Measurements from ENCODE around the gene EDDM13.
A peak's percentile ranks its signal among the peaks of the same experiment; 100 is the strongest.

Gene EDDM13

DNA sequence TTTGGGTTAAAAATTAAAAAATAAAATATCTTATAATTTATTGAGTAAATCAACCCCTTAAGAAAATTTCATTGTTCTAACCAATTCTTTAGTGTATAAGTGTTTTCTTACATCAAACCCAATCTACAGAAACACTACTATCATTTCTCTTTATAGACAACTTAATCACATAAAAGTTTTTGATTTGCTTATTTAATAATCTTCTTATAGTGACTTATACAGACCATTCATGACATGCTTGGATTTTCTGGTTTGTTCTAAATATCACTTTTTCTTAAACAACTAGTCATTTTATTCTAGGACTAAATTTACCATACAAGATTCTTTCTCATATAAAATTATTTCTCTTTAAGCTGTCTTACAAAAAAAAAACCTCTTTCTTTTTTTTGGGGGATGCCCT, 69.4 kb downstream of the EDDM13 start:
- H3K4me3 ChIP-seq (ENCODE audit: low read depth, low read length): no peak overlapping the region
- DNase-seq (ENCODE audit: low read depth, low spot score): peak; percentile 4
- in situ Hi-C loops (cut with HindIII; ENCODE audit: low sequenced_read_pairs): no loop called here
- TF ChIP-seq, protein P1, sequence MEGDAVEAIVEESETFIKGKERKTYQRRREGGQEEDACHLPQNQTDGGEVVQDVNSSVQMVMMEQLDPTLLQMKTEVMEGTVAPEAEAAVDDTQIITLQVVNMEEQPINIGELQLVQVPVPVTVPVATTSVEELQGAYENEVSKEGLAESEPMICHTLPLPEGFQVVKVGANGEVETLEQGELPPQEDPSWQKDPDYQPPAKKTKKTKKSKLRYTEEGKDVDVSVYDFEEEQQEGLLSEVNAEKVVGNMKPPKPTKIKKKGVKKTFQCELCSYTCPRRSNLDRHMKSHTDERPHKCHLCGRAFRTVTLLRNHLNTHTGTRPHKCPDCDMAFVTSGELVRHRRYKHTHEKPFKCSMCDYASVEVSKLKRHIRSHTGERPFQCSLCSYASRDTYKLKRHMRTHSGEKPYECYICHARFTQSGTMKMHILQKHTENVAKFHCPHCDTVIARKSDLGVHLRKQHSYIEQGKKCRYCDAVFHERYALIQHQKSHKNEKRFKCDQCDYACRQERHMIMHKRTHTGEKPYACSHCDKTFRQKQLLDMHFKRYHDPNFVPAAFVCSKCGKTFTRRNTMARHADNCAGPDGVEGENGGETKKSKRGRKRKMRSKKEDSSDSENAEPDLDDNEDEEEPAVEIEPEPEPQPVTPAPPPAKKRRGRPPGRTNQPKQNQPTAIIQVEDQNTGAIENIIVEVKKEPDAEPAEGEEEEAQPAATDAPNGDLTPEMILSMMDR (IDR thresholded peaks at IDR 0.05; ENCODE audit: low read depth, low read length): no peak

DNA sequence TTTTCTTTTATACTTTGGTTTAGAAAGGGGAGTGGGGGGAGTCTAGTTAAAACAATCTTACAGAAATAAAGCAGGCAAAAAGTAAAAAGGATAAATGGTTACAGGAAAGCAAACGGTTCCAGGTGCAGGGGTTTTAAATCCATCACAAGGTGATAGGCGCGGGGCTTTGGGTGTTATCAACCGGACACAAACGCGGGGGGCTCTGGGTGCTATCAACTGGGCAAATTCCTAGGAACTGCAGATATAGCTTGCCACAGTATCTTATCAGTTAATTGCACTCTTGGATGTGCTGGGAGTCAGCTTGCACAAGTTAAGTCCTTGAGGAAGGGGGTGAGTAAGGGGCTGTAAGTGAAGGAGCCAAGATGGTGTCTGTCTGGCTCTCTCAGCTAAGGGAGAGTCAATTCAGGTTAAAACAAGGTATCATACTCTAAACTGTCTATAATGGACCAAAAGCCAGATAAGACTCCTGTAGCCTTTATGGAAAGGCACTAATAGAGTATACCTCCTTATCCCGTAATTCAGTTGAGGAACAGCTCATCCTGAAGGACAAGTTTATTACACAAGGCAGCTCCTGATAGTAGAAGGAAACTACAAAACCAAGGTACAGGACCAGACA, 74.7 kb downstream of the EDDM13 start:
- TF ChIP-seq, protein P1 (IDR thresholded peaks at IDR 0.05; ENCODE audit: low read depth, low read length): no peak
- in situ Hi-C loops (cut with HindIII; ENCODE audit: low sequenced_read_pairs): no loop called here
- no peak for DNase-seq (ENCODE audit: low read depth, low spot score)
- no peak overlapping the region for H3K4me3 ChIP-seq (ENCODE audit: low read depth, low read length)

DNA sequence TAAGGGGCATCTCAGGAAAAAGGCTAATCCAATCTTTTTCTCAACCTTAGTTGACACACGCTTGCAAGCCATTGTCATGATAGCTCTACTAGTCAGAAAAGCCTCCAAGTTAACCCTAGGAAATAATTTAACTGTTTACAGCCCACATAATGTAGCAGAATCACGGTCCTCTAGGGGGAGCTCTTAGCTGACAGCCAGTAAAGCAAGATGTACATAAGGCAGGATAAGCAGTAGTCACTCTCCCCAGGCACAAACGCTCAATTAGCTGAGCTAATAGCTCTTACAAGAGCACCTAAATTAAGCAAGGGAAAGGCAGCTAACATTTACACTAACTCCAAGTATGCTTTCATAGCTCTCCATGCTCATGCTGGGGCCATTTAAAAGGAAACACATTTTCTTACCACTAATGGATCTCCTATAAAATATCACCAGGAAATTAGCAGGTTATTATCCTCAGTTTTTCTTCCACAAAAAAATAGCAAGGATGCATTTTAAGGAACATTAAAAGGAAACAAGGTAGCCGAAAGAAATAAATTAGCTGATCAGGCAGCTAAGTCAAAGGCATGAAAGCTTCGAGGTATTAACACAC, 75.8 kb downstream of the EDDM13 start:
- no peak for DNase-seq (ENCODE audit: low read depth, low spot score)
- H3K4me3 ChIP-seq (ENCODE audit: low read depth, low read length): no peak overlapping the region
- in situ Hi-C loops (cut with HindIII; ENCODE audit: low sequenced_read_pairs): no loop called here
- TF ChIP-seq, protein P1 (IDR thresholded peaks at IDR 0.05; ENCODE audit: low read depth, low read length): peak; percentile 9

DNA sequence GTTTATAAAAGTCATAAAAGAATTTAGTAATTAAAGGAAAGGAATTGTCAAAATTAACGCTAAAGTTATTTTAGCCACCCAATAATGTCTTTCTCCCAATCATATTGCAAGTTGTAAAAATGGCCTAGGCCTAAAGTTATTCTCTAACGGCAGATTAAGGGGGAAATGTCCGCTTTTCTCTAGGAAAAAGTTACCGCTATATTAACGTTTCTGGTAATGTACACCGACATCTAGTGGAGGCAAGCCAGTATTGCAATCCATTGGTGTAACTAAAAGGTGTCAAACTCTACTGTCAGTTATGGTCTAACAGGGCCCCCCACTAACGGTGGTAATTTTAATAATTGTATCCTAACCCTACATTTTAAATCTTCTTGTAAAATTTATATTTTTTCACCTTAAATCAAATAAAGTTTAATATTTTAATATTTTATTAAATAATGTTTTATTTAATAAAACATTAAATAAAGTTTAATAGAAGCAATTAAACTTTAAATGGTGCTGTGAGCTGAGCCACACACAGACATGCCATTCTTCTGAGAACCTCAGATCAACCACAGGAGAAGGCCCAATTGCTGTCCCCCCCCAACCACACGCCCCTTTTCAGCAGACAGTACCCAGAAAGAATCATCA, 78.0 kb downstream of the EDDM13 start:
- DNase-seq (ENCODE audit: low read depth, low spot score): peak; percentile 46
- TF ChIP-seq, protein P1 (IDR thresholded peaks at IDR 0.05; ENCODE audit: low read depth, low read length): peak; percentile 86
- in situ Hi-C loops (cut with HindIII; ENCODE audit: low sequenced_read_pairs): no loop called here
- H3K4me3 ChIP-seq (ENCODE audit: low read depth, low read length): no peak overlapping the region

DNA sequence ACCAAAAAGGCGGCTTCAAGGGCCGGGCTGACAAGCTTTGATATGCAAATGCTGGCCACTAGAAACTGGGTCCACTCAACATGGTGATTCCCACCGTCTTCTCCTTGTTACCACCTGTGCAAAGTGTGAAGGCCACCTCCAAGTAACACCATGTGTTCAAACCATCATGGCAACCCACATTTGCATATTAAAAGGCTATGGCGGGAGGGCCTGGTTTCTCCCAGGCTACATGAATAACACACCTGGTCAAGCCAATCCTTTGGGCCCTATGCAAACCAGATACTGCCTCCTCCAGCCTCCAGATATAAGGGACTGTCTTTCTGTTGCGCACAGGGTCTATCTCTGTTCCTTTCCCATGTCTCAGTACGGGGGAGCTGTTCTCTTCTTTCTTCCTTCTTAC, 78.7 kb downstream of the EDDM13 start:
- TF ChIP-seq, protein P1 (IDR thresholded peaks at IDR 0.05; ENCODE audit: low read depth, low read length): no peak
- DNase-seq (ENCODE audit: low read depth, low spot score): no peak
- no peak overlapping the region for H3K4me3 ChIP-seq (ENCODE audit: low read depth, low read length)
- in situ Hi-C loops (cut with HindIII; ENCODE audit: low sequenced_read_pairs): no loop called here

DNA sequence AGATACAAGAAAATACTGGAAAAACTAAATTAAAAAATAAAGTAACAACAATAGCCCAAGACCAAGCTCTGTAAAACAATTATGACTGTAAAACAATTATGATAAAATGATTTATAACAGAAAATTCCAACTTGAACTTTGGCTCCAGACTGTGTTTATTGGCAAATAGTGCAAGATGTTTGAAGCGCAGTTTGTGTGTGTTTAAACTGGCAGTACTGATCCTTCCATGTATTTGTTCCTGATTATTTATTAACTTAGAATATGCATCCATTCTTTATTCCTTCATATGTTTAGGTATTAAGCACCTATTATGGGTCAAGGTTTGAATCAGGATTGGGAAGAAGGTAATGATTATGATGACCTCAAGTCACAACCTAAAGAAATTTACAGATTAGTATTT, 83.0 kb downstream of the EDDM13 start:
- no peak overlapping the region for H3K4me3 ChIP-seq (ENCODE audit: low read depth, low read length)
- TF ChIP-seq, protein P1 (IDR thresholded peaks at IDR 0.05; ENCODE audit: low read depth, low read length): no peak
- DNase-seq (ENCODE audit: low read depth, low spot score): no peak
- in situ Hi-C loops (cut with HindIII; ENCODE audit: low sequenced_read_pairs): no loop called here

Measured in astrocyte of the spinal cord (primary cell).